C4-2B (cell line): ENCODE measurements around the gene AURKAIP1.

Experiments
- ZFX ChIP-seq: fragments of 450-650 bp; IDR thresholded peaks from 2 replicates; pipeline ENCODE4 v1.6.1; 2017
- TF ChIP-seq, protein P1 (sequence below): fragments of 450-650 bp; conservative IDR thresholded peaks from 2 replicates; pipeline ENCODE4 v1.5.1; 2017; ENCODE audit warnings: mild to moderate bottlenecking

DNA sequence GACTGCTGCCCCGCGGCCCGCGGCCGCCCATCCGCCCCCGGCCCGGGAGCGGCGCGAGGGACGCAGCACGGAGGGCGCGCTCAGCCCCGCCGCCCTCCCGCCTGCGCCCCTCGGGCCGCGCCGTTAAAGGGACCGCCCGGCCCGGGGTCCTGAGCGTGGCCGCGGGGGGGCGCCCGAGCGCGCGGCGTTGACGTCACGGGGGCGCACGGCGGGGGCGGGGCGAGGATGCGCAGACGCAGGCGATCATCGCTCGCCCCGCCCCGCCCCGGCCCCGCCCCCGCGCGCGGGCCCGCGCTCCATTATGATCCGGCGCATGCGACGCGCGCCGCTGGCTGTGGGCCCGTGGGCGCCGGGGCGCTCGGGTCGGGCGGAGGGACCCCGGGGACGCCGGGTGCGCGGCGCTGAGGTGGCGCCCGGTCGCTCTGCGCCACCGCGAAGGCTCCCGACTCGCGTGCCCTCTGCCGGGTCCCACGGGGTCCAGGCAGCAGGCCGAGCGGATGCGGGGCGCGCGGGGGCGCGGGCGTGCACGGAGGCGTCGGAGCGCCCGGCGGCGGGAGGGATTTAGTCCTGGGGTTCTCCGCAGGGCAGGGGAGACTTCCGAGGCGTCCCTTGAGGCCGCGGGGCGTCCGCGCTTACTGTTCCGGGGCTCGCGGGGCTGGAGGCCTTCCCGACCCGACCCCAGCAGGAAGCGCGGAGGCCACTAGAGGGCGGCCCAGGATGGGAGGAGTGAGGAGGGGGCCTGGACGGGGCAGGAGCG lies 25.6 kb downstream of the AURKAIP1 start, which contains the start of gene DVL1:
- TF ChIP-seq, protein P1, sequence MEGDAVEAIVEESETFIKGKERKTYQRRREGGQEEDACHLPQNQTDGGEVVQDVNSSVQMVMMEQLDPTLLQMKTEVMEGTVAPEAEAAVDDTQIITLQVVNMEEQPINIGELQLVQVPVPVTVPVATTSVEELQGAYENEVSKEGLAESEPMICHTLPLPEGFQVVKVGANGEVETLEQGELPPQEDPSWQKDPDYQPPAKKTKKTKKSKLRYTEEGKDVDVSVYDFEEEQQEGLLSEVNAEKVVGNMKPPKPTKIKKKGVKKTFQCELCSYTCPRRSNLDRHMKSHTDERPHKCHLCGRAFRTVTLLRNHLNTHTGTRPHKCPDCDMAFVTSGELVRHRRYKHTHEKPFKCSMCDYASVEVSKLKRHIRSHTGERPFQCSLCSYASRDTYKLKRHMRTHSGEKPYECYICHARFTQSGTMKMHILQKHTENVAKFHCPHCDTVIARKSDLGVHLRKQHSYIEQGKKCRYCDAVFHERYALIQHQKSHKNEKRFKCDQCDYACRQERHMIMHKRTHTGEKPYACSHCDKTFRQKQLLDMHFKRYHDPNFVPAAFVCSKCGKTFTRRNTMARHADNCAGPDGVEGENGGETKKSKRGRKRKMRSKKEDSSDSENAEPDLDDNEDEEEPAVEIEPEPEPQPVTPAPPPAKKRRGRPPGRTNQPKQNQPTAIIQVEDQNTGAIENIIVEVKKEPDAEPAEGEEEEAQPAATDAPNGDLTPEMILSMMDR: peak; percentile 77
- TF ChIP-seq ZFX: peak; percentile 27; the same call in 1 of the 2 replicates
